Activated naive CD4-positive, alpha-beta T cell treated with Interleukin-2 at 50 U/mL for 16 hours (primary cell): ENCODE results near the gene HSPA4L.

Experiments
- DNase-seq: peaks from one replicate; pipeline ENCODE4 v3.0.0-alpha.2; 2020

Gene HSPA4L

GRCh38 chr4:127782275-127783025 lies at the start of gene HSPA4L:
HSPA4L (plus strand) TSS chr4:127782322; CDS start chr4:127782551, 229 bp downstream.
- DNase-seq: peak; percentile 50

- no peak for DNase-seq
These were observed 49.3 kb upstream of the HSPA4L start for GRCh38 chr4:127732623-127733328.

- no peak for DNase-seq
These were observed 47.1 kb upstream of the HSPA4L start for GRCh38 chr4:127734976-127735375.

GRCh38 chr4:127737295-127737694 lies 44.8 kb upstream of the HSPA4L start:
- DNase-seq: no peak

- DNase-seq: no peak
These were observed 40.9 kb upstream of the HSPA4L start for GRCh38 chr4:127741247-127741646.

- no peak for DNase-seq
These were observed 34.2 kb upstream of the HSPA4L start for GRCh38 chr4:127747883-127748282.

- no peak for DNase-seq
These were observed 33.2 kb upstream of the HSPA4L start for GRCh38 chr4:127748957-127749356.

- no peak for DNase-seq
These were observed 25.2 kb upstream of the HSPA4L start for GRCh38 chr4:127756906-127757305.

GRCh38 chr4:127759228-127759820 lies 22.8 kb upstream of the HSPA4L start:
- DNase-seq: no peak

- no peak for DNase-seq
These were observed 22.2 kb upstream of the HSPA4L start for GRCh38 chr4:127759893-127760292.

- no peak for DNase-seq
These were observed 10.4 kb upstream of the HSPA4L start for GRCh38 chr4:127771535-127772275.

GRCh38 chr4:127772769-127773671 lies 9.1 kb upstream of the HSPA4L start:
- DNase-seq: no peak

- no peak for DNase-seq
These were observed 6.3 kb upstream of the HSPA4L start for GRCh38 chr4:127775843-127776242.

- DNase-seq: no peak
These were observed 5.5 kb upstream of the HSPA4L start for GRCh38 chr4:127776620-127777019.

- DNase-seq: no peak
These were observed 4.6 kb upstream of the HSPA4L start for GRCh38 chr4:127777487-127777886.

- DNase-seq: no peak
These were observed 4.0 kb upstream of the HSPA4L start for GRCh38 chr4:127778102-127778501.

- DNase-seq: no peak
These were observed 1.5 kb upstream of the HSPA4L start for GRCh38 chr4:127780598-127780997.

GRCh38 chr4:127781300-127782024 lies 660 bp upstream of the HSPA4L start:
- no peak for DNase-seq

- no peak for DNase-seq
These were observed 172 bp upstream of the HSPA4L start for GRCh38 chr4:127782025-127782274.

GRCh38 chr4:127783026-127783769 lies 1.1 kb downstream of the HSPA4L start:
- no peak for DNase-seq
